Skeletal muscle tissue (tissue), 4 donors: Measurements from ENCODE around the gene TMCC1. TPM values are rescaled to one million over a fixed set of nuclear protein-coding genes. Genes with fewer than 3 reads are reported as not detected.
"Not testable (repeated sequence)": the region's sequence is repeated elsewhere in the genome, so short reads cannot be mapped to it uniquely, and the experiment has no call there.

Experiments
- H3K27ac ChIP-seq: one replicate; pipeline ENCODE4 v1.7.0; 2013; ENCODE audit warnings: mild to moderate bottlenecking, low read depth, low read length, inconsistent platforms
- H3K27me3 ChIP-seq, 3 donors: one replicate each; pipeline ENCODE4 v1.7.0; 2013; ENCODE audit warnings: low read length in 3 of 3; ENCODE audit not compliant: control insufficient read depth in 3 of 3, insufficient read depth in 3 of 3
- H3K36me3 ChIP-seq, 3 donors: one replicate each; pipeline ENCODE4 v1.7.0; 2013; ENCODE audit warnings: low read length in 3 of 3; ENCODE audit not compliant: control insufficient read depth in 3 of 3, insufficient read depth in 3 of 3
- H3K4me1 ChIP-seq, 3 donors: one replicate each; pipeline ENCODE4 v1.7.0; 2013; ENCODE audit warnings: low read length in 3 of 3, mild to moderate bottlenecking in 3 of 3; ENCODE audit not compliant: control insufficient read depth in 3 of 3, insufficient read depth in 3 of 3
- H3K4me3 ChIP-seq, 3 donors: one replicate each; pipeline ENCODE4 v1.7.0; 2013; ENCODE audit warnings: low read length in 3 of 3
- H3K9ac ChIP-seq, 3 donors: one replicate each; pipeline ENCODE4 v1.7.0; 2013; ENCODE audit warnings: low read length in 3 of 3, mild to moderate bottlenecking in 3 of 3, moderate library complexity in 2 of 3, low read depth in 1 of 3
- H3K9me3 ChIP-seq, 3 donors: one replicate each; pipeline ENCODE4 v1.7.0; 2013; ENCODE audit warnings: low read length in 3 of 3; ENCODE audit not compliant: control insufficient read depth in 3 of 3
- total RNA-seq: library from RNA; depleted of rRNA; stranded (reverse); fragments of >200 nt; gene quantifications from one replicate; pipeline ENCODE4 v1.2.3, GENCODE V29; 2014
- donor health status: Osteomylitis.

The TMCC1 gene
- total RNA-seq, 1 donor from 2014 or later = 65.8 TPM

DNA sequence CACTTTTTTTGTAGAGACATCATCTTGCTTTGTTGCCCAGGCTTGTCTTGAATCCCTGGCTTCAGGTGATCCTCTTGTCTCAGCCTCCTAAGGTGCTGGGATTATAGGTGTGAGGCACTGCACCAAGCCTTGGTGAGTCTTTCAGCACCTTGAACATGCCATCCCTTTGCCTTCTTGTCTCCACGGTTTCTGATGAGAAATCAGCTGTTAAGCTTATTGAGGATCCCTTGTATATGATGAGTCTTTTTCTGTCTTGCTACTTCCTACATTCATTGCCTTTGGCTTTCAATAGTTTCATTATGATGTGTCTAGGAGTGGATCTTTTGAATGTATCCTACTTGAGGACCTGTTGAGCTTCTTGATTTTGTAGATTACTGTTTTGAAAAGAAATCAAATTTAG, 35.9 kb upstream of the TMCC1 start:
- Histone ChIP-seq H3K36me3 (no peaks in the 10 kb centered on the region), H3K9ac (no peak overlapping the region), H3K9me3 (peaks cover 0 to 6% (median 0%) of the 10 kb centered on the region in 3 donors), H3K27ac (no peak overlapping the region), H3K4me3 (no peak overlapping the region), H3K27me3 (peaks cover 0 to 4% (median 0%) of the 10 kb centered on the region in 3 donors), H3K4me1 (peaks cover 0 to under 1% (median 0%) of the 10 kb centered on the region in 3 donors)

DNA sequence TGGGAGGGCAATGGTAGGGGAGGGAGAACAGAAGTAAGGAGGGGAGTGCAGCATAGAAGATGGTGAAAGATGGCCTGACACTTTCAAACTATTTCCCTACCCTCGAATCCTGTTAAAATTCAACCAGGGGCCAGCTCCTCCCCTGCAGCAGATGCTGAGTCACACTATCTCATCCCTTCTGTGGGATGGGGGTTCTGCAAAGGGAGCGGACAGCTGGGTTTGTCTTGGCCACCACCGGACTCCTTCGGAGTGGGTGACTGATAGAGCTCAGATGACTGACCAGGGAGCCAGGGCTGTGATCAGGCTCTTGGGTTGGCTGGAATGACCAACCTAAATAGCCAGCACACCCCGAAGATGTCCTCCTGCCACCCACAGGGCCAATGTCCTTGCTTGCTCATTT, 33.6 kb upstream of the TMCC1 start:
- H3K4me3 ChIP-seq = no peak overlapping the region
- H3K36me3 ChIP-seq = no peaks in the 10 kb centered on the region
- no peak overlapping the region for H3K27ac ChIP-seq
- H3K4me1 ChIP-seq = no peaks in the 10 kb centered on the region
- no peak overlapping the region for H3K9ac ChIP-seq
- no peaks in the 10 kb centered on the region for H3K27me3 ChIP-seq
- H3K9me3 ChIP-seq = peaks cover 0 to 6% (median 0%) of the 10 kb centered on the region in 3 donors

DNA sequence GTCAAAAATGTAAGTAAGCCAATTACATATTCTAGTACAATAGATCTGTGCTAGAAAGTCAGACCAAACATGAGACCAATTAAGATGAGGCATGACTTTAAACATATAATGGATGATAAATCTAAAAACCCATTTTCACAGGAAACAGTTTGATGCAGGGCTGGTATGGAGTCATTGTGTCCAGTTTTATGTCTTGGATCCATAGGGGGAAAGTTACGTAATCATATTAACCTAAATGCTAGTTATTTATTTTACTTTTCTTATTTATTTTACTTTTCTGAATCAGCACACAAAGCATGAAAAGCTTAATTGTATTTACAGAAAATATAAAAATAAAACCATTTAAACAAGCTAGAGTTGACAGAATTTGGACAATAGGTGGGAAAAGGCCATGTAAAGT, 26.3 kb upstream of the TMCC1 start:
- Histone ChIP-seq H3K4me1 (no peaks in the 10 kb centered on the region), H3K36me3 (no peaks in the 10 kb centered on the region), H3K9me3 (peaks cover 11 to 21% (median 12%) of the 10 kb centered on the region in 3 donors), H3K9ac (no peak overlapping the region), H3K4me3 (no peak overlapping the region), H3K27me3 (no peaks in the 10 kb centered on the region), H3K27ac (no peak overlapping the region)

DNA sequence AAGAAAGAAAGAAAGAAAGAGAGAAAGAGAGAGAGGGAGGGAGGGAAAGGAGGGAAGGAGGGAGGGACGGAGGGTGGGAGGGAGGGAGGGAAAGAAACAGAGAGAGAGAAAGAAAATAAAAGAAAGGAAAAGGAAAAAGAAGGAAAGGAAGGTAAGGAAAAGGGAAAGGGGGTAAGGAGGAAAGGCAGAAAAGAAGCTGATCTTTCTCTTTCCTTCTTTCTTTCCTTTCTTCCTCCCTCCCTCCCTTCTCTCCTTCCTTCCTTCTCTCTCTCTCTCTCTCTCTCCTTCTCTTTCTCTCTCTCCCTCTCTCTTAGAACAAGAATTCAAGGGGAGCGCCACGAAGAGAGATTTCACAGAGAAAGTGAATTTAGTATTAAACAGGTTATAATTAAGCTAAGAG, 25.8 kb upstream of the TMCC1 start:
- Histone ChIP-seq H3K27ac (no peak overlapping the region), H3K4me3 (no peak overlapping the region), H3K27me3 (no peaks in the 10 kb centered on the region), H3K4me1 (no peaks in the 10 kb centered on the region), H3K36me3 (no peaks in the 10 kb centered on the region), H3K9me3 (peaks cover 11 to 21% (median 12%) of the 10 kb centered on the region in 3 donors), H3K9ac (no peak overlapping the region)

DNA sequence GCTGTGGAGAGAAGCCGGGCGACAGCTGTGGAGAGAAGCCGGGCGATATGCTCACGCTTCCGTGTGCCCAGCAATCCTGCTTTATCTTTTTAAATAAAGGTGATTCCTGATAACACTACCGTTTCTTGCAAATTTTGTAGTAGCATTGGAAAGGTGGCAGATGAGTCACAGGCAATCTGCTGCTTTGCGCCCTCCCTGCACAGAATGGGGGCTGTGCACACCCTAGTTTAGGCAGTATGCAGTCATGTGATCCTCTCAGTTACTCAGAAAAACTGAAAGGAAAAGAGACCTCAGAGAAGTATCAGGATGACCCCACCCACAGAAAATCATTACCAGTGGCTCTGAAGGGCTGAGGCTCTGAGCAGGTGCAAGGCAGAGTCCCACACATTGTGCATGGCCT, 24.9 kb upstream of the TMCC1 start:
- peaks cover 11 to 21% (median 12%) of the 10 kb centered on the region in 3 donors for H3K9me3 ChIP-seq
- H3K36me3 ChIP-seq = no peaks in the 10 kb centered on the region
- H3K4me3 ChIP-seq = no peak overlapping the region
- H3K9ac ChIP-seq = no peak overlapping the region
- no peaks in the 10 kb centered on the region for H3K4me1 ChIP-seq
- no peaks in the 10 kb centered on the region for H3K27me3 ChIP-seq
- no peak overlapping the region for H3K27ac ChIP-seq

DNA sequence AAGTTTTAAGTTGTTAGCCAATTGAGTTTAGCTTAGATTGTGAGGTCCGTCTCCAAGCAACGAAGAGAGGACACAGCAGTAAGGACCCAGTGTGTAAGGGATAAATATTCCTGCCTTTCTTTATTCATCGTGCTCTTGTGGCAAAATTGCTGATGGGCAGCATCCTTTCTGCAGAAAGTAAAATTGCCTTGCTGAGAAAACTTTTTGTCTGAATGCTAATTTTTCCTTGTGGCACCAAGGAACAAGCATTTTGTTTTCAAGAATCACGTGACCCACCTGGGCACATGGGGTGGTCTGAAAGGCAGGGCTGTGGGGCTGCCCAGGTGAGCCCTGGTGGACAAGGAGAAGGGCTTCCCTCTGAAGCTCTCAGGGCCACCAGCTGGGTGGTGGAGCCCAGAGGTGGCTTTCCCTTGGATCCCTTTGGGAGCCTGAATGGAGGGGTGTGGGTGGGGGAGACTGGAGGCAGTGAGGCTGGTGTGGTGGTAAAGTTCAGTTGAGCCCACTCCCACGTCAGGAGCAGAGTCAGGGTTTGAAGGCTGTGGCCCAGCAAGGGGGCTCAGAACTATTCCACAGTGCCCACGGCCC, 24.0 kb upstream of the TMCC1 start:
- Histone ChIP-seq H3K9me3 (peaks cover 11 to 21% (median 12%) of the 10 kb centered on the region in 3 donors), H3K4me3 (no peak overlapping the region), H3K27ac (no peak overlapping the region), H3K4me1 (no peaks in the 10 kb centered on the region), H3K27me3 (no peaks in the 10 kb centered on the region), H3K36me3 (no peaks in the 10 kb centered on the region), H3K9ac (no peak overlapping the region)

DNA sequence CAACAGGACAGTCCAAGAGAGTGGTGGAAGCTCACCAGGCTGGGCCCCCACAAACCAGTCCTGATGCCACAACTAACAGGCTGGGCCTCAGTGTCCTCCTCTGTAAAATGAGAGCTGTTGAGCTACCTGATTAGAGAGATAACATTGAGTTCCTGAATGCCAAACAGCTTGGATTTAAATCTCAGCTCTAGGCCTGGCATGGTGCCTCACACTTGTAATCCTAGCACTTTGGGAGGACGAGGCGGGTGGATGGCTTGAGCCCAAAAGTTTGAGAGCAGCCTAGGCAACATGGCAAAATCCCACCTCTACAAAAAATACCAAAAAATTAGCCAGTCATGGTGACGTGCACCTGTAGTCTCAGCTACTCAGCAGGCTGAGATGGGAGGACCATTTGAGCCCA, 20.1 kb upstream of the TMCC1 start:
- Histone ChIP-seq H3K4me1 (no peaks in the 10 kb centered on the region), H3K36me3 (no peaks in the 10 kb centered on the region), H3K9me3 (peaks cover 11 to 16% (median 12%) of the 10 kb centered on the region in 3 donors), H3K4me3 (no peak overlapping the region), H3K9ac (no peak overlapping the region), H3K27ac (no peak overlapping the region), H3K27me3 (no peaks in the 10 kb centered on the region)

DNA sequence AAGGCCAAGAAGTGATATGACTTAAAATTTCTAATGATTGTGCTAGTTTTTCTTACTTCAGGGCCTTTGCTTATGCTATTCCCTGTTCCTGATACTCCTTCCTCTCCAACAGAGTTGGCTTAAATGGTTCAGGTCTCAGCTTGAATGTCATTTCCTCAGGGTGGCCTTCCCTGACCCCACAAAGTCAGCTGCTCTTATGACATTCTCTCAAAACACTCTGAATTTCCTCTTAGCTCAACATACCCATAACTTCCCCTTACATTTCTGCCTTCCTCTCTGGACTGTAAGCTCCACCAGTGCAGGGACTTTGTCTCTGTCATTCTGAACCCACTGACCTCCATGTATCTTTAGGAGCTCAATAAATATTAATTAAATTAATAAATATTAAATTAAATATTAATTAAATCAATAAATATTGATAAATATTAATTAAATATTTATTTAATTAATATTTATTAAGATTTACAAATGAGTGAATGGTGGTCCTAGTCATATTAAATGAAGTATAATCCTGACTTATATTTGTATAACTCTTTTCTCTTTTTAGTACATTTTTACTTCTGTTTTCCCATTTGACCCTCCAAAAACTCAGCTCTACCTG, 17.9 kb upstream of the TMCC1 start:
- Histone ChIP-seq H3K9me3 (peaks cover 0 to 1% (median 0%) of the 10 kb centered on the region in 3 donors), H3K36me3 (no peaks in the 10 kb centered on the region), H3K27ac (no peak overlapping the region), H3K27me3 (no peaks in the 10 kb centered on the region), H3K4me1 (no peaks in the 10 kb centered on the region), H3K9ac (no peak overlapping the region), H3K4me3 (no peak overlapping the region)

DNA sequence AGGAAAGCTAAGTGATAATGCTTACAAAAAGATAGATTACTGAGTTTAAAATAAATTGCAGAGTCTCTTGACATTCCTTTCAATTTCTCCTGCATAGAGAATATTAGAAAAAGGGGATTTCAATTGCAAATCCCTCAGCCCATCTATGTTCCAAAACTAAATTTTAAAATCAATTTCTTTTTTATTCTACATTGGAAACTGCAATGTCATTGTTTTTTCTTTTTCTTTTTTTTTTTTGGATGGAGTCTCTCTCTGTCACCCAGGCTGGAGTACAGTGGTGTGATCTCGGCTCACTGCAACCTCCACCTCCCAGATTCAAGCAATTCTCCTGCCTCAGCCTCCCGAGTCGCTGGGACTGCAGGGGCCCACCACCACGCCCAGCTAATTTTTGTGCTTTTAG, 15.7 kb upstream of the TMCC1 start:
- H3K4me1 ChIP-seq, H3K27me3 ChIP-seq, H3K27ac ChIP-seq, H3K36me3 ChIP-seq, H3K9me3 ChIP-seq, H3K9ac ChIP-seq, H3K4me3 ChIP-seq: not testable (repeated sequence)

DNA sequence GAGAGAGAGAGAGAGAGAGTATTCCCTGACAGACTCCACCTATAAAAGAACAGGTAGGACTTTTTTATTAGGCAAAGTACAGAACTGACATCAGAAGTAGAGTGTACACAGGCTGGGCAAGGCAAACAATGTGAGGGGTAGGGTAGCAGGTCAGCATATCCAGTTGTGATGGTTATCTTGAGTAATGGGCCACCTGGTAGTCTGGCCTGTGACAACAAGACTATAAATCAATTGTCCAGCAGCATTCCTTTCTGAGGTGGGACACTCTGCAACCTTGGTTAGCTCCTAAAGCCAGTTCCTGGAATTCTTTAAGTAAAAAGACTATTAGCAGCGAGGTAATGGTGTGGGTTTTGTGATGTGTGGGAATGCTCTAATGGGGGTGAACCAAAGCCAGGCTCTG, 14.9 kb upstream of the TMCC1 start:
- Histone ChIP-seq H3K27ac (no peak overlapping the region), H3K27me3 (no peaks in the 10 kb centered on the region)

More for the DNA sequence above, 14.9 kb upstream of the TMCC1 start:
- no peaks in the 10 kb centered on the region for H3K4me1 ChIP-seq
- no peaks in the 10 kb centered on the region for H3K36me3 ChIP-seq
- no peak overlapping the region for H3K4me3 ChIP-seq
- no peak overlapping the region for H3K9ac ChIP-seq
- no peaks in the 10 kb centered on the region for H3K9me3 ChIP-seq
